Measurements from ENCODE around the gene AFAP1. TPM values are rescaled to one million over a fixed set of nuclear protein-coding genes. Genes with fewer than 3 reads are reported as not detected.

The AFAP1 gene
- total and polyA plus RNA-seq, 8 donors: 3.2 to 15.9 (median 6.3) TPM

DNA sequence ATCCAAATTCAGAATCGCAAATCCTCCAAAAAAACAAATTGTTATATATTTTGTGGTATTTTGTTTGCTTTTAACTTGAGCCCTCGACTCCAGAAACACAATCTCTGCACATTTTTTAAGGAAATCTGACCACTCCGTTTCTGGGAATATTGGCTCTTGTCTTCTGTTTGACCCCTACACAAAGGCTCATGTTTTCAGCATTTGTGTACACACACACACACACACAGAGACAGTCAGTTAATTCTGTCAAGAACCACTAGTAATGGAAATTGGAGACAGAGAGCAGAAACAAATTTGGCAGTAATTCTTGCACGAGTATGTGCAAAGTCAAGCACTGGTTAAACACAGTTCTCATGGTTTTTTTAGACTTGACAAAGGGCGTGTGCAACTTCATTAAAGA, 115.4 kb downstream of the AFAP1 start:
- WGBS, 2 donors: 62 to 70% methylated on average over 5 of the region's 5 CpGs
- Histone ChIP-seq H3K9me3 (no peaks in the 10 kb centered on the region), H3K4me1 (peaks cover 0 to 11% (median 8%) of the 10 kb centered on the region in 3 donors), H3K27me3 (no peaks in the 10 kb centered on the region), H3K4me3 (no peak overlapping the region), H3K27ac (peak overlapping the region in 3 of 4 donors; percentile 42 to 72 (median 68)), H3K36me3 (no peaks in the 10 kb centered on the region)
- TF ChIP-seq, protein P1, sequence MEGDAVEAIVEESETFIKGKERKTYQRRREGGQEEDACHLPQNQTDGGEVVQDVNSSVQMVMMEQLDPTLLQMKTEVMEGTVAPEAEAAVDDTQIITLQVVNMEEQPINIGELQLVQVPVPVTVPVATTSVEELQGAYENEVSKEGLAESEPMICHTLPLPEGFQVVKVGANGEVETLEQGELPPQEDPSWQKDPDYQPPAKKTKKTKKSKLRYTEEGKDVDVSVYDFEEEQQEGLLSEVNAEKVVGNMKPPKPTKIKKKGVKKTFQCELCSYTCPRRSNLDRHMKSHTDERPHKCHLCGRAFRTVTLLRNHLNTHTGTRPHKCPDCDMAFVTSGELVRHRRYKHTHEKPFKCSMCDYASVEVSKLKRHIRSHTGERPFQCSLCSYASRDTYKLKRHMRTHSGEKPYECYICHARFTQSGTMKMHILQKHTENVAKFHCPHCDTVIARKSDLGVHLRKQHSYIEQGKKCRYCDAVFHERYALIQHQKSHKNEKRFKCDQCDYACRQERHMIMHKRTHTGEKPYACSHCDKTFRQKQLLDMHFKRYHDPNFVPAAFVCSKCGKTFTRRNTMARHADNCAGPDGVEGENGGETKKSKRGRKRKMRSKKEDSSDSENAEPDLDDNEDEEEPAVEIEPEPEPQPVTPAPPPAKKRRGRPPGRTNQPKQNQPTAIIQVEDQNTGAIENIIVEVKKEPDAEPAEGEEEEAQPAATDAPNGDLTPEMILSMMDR (IDR thresholded peaks at IDR 0.05): no peak
- intact Hi-C loops (cut with DNase I): no loop called here
- ATAC-seq (peak in 1 of 4 donors; percentile 7), FAIRE-seq (no peak), DNase-seq (no peak)

GRCh38 chr4:7823416-7823824, 116.2 kb downstream of the AFAP1 start:
- H3K9me3 ChIP-seq: no peaks in the 10 kb centered on the region
- 45 to 52% methylated on average over 9 of the region's 9 CpGs for WGBS, 2 donors
- FAIRE-seq (no peak), DNase-seq (peak in 1 of 6 donors; percentile 25), ATAC-seq (peak; percentile 62 to 85 (median 75))
- no peak overlapping the region for H3K4me3 ChIP-seq
- H3K4me1 ChIP-seq: peaks cover 0 to 11% (median 8%) of the 10 kb centered on the region in 3 donors
- peak overlapping the region in 3 of 4 donors; percentile 42 to 72 (median 68) for H3K27ac ChIP-seq
- H3K27me3 ChIP-seq: no peaks in the 10 kb centered on the region
- TF ChIP-seq, protein P1 (IDR thresholded peaks at IDR 0.05): no peak
- no peaks in the 10 kb centered on the region for H3K36me3 ChIP-seq
- intact Hi-C loops (cut with DNase I): no loop called here

DNA sequence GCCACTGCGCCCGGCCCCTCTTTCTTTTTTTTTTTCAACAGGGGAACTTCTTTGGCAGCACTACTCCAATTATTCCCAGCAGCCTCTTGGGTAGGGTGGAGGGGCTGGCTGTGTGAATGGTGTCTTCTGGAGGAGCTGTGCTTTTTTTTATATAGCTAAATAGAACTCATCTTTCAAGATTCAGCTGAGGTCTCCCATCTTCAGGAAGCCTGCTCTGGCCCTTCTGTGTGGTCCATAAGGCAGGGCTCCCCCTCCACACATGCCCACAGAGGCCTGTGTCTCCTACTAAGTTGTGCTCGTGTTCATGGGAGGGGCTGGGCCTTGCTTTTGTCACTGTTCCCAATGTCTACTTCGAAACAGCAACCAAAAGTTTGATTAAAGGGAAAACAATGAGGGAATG, 116.8 kb downstream of the AFAP1 start:
- Histone ChIP-seq H3K27me3 (no peaks in the 10 kb centered on the region), H3K36me3 (no peaks in the 10 kb centered on the region), H3K27ac (peak overlapping the region in 3 of 4 donors; percentile 42 to 72 (median 68)), H3K9me3 (no peaks in the 10 kb centered on the region), H3K4me3 (no peak overlapping the region), H3K4me1 (peaks cover 0 to 11% (median 8%) of the 10 kb centered on the region in 3 donors)
- no peak for DNase-seq
- ATAC-seq: peak in 2 of 4 donors; percentile 25 to 37
- TF ChIP-seq, protein P1 (IDR thresholded peaks at IDR 0.05): no peak
- no peak for FAIRE-seq
- intact Hi-C loops (cut with DNase I): no loop called here
- WGBS, 2 donors: 73 to 82% methylated on average over 4 of the region's 4 CpGs

DNA sequence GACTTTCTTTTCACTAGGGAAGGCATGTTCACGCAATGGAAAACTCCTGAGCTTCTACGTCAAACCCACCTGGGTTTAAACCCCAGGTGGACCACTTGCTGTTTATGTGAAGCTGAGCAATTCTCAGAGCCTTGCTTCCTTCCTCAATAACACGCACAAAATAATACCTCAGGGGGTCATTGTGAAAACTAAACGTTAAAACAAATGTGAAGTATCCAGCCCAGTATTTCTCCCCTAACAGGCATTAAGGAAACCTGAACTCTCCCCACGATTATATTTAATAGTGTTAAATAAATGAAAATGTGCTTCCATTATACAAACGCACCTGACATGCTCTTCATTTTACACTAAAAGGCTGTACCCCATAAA, 117.5 kb downstream of the AFAP1 start:
- H3K36me3 ChIP-seq: no peaks in the 10 kb centered on the region
- peaks cover 0 to 11% (median 8%) of the 10 kb centered on the region in 3 donors for H3K4me1 ChIP-seq
- peak overlapping the region in 1 of 4 donors; percentile 13 for H3K27ac ChIP-seq
- intact Hi-C loops (cut with DNase I): no loop called here
- TF ChIP-seq, protein P1 (IDR thresholded peaks at IDR 0.05): no peak
- 82 to 89% methylated on average over 6 of the region's 6 CpGs for WGBS, 2 donors
- ATAC-seq: no peak
- no peak for FAIRE-seq
- DNase-seq: no peak
- H3K4me3 ChIP-seq: no peak overlapping the region
- no peaks in the 10 kb centered on the region for H3K9me3 ChIP-seq
- H3K27me3 ChIP-seq: no peaks in the 10 kb centered on the region

- intact Hi-C loops (cut with DNase I): no loop called here
- Histone ChIP-seq H3K4me3 (no peak overlapping the region), H3K27ac (peak overlapping the region in 1 of 4 donors; percentile 13), H3K9me3 (no peaks in the 10 kb centered on the region), H3K36me3 (no peaks in the 10 kb centered on the region), H3K4me1 (peaks cover 0 to 11% (median 8%) of the 10 kb centered on the region in 3 donors), H3K27me3 (no peaks in the 10 kb centered on the region)
- TF ChIP-seq, protein P1 (IDR thresholded peaks at IDR 0.05): no peak
- no peak for ATAC-seq
- WGBS, 2 donors: 74 to 79% methylated on average over 11 of the region's 11 CpGs
- no peak for DNase-seq
- no peak for FAIRE-seq
Measured at GRCh38 chr4:7821245-7822136, 118.2 kb downstream of the AFAP1 start.
